GM12891 (cell line): ENCODE results near the gene YKT6.

Source experiments
- PAX5 ChIP-seq: IDR thresholded peaks from 2 replicates; pipeline ENCODE4 v1.6.1; 2011; ENCODE audit warnings: low read length, moderate library complexity, mild to moderate bottlenecking; ENCODE audit not compliant: insufficient read depth, severe bottlenecking
- POLR2A ChIP-seq: IDR thresholded peaks from 2 replicates; pipeline ENCODE4 v1.6.1; 2011; ENCODE audit warnings: low read depth, low read length, control low read depth
- POLR2AphosphoS5 ChIP-seq: IDR thresholded peaks from 2 replicates; pipeline ENCODE4 v1.6.1; 2011; ENCODE audit warnings: low read depth, low read length, control low read depth
- POU2F2 ChIP-seq: IDR thresholded peaks from 2 replicates; pipeline ENCODE4 v1.6.1; 2011; ENCODE audit warnings: low read depth, mild to moderate bottlenecking, control low read depth, low read length, moderate library complexity
- SPI1 ChIP-seq: IDR thresholded peaks from 2 replicates; pipeline ENCODE4 v1.6.1; 2011; ENCODE audit warnings: low read depth, low read length, control low read depth
- TAF1 ChIP-seq: IDR thresholded peaks from 2 replicates; pipeline ENCODE4 v1.6.1; 2011; ENCODE audit warnings: low read depth, low read length, control low read depth

- TF ChIP-seq POLR2A (no peak), POLR2AphosphoS5 (no peak), POU2F2 (no peak), SPI1 (no peak), TAF1 (no peak), PAX5 (no peak)
Observed at GRCh38 chr7:44222074-44222473, 21.3 kb downstream of the YKT6 start.
